Liver (tissue), 9 donors: ENCODE data around the gene AHDC1. TPM values are rescaled to one million over a fixed set of nuclear protein-coding genes. Genes with fewer than 3 reads are reported as not detected.

Experiments
- DNase-seq: peaks from one replicate; pipeline ENCODE4 v3.0.0-alpha.2; 2017; ENCODE audit warnings: low spot score
- H3K27ac ChIP-seq, 2 donors: one replicate each; pipeline ENCODE4 v1.7.0; 2013; ENCODE audit warnings: inconsistent platforms in 2 of 2, low read length in 2 of 2, control low read depth in 1 of 2, low read depth in 1 of 2, mild to moderate bottlenecking in 1 of 2
- H3K27me3 ChIP-seq, 4 donors: one replicate each; pipeline versions ENCODE4 v1.6.1 to v1.7.0; 2013; ENCODE audit warnings: low read length in 3 of 4, inconsistent platforms in 1 of 4, mild to moderate bottlenecking in 1 of 4, moderate library complexity in 1 of 4; ENCODE audit not compliant: control insufficient read depth in 4 of 4, insufficient read depth in 4 of 4
- H3K36me3 ChIP-seq, 4 donors: one replicate each; pipeline versions ENCODE4 v1.6.1 to v1.7.0; 2013; ENCODE audit warnings: low read length in 3 of 4, mild to moderate bottlenecking in 3 of 4, low read depth in 1 of 4, moderate library complexity in 1 of 4; ENCODE audit not compliant: control insufficient read depth in 4 of 4, insufficient read depth in 3 of 4
- H3K4me1 ChIP-seq, 4 donors: one replicate each; pipeline versions ENCODE4 v1.6.1 to v1.7.0; 2013; ENCODE audit warnings: low read length in 3 of 4, mild to moderate bottlenecking in 3 of 4, moderate library complexity in 1 of 4; ENCODE audit not compliant: control insufficient read depth in 4 of 4, insufficient read depth in 4 of 4
- H3K4me3 ChIP-seq, 3 donors: one replicate each; pipeline versions ENCODE4 v1.6.1 to v1.7.0; 2013; ENCODE audit warnings: low read length in 3 of 3, control low read depth in 1 of 3, low read depth in 1 of 3, mild to moderate bottlenecking in 1 of 3
- H3K9ac ChIP-seq, 2 donors: one replicate each; pipeline ENCODE4 v1.7.0; 2013; ENCODE audit warnings: low read length in 2 of 2, mild to moderate bottlenecking in 2 of 2, moderate library complexity in 2 of 2, control low read depth in 1 of 2, low read depth in 1 of 2
- H3K9me3 ChIP-seq, 4 donors: one replicate each; pipeline versions ENCODE4 v1.6.1 to v1.7.0; 2013; ENCODE audit warnings: low read length in 3 of 4; ENCODE audit not compliant: control insufficient read depth in 4 of 4
- EGR1 ChIP-seq, 2 donors: IDR thresholded peaks; 2 replicates each; pipeline ENCODE4 v1.6.1; 2016 to 2018; ENCODE audit warnings: antibody characterized with exemption in 2 of 2, low read depth in 2 of 2
- FOXA1 ChIP-seq: IDR thresholded peaks from 2 replicates; pipeline ENCODE4 v1.6.1; 2016; ENCODE audit warnings: antibody characterized with exemption
- FOXA2 ChIP-seq: IDR thresholded peaks from 2 replicates; pipeline ENCODE4 v1.6.1; 2016; ENCODE audit warnings: antibody characterized with exemption
- GABPA ChIP-seq, 2 donors: IDR thresholded peaks in 1 of 2; conservative IDR thresholded peaks in 1 of 2; 2 replicates each; pipeline ENCODE4 v1.6.1; 2016; ENCODE audit warnings: antibody characterized with exemption in 2 of 2, mild to moderate bottlenecking in 1 of 2, moderate library complexity in 1 of 2
- HNF4A ChIP-seq, 2 donors: conservative IDR thresholded peaks; 2 replicates each; pipeline ENCODE4 v1.6.1; 2016; ENCODE audit warnings: antibody characterized with exemption in 2 of 2, mild to moderate bottlenecking in 2 of 2
- HNF4G ChIP-seq: IDR thresholded peaks from 2 replicates; pipeline ENCODE4 v1.6.1; 2016; ENCODE audit warnings: antibody characterized with exemption
- JUND ChIP-seq, 2 donors: IDR thresholded peaks; 2 replicates each; pipeline ENCODE4 v1.6.1; 2016; ENCODE audit warnings: antibody characterized with exemption in 2 of 2
- RXRA ChIP-seq, 2 donors: IDR thresholded peaks; 2 replicates each; pipeline ENCODE4 v1.6.1; 2017 to 2018; ENCODE audit warnings: antibody characterized with exemption in 2 of 2, mild to moderate bottlenecking in 1 of 2
- SP1 ChIP-seq: IDR thresholded peaks from 2 replicates; pipeline ENCODE4 v1.6.1; 2018; ENCODE audit warnings: antibody characterized with exemption, mild to moderate bottlenecking
- TAF1 ChIP-seq: conservative IDR thresholded peaks from 2 replicates; pipeline ENCODE4 v1.6.1; 2016; ENCODE audit warnings: antibody characterized with exemption, mild to moderate bottlenecking
- YY1 ChIP-seq: IDR thresholded peaks from 2 replicates; pipeline ENCODE4 v1.6.1; 2016; ENCODE audit warnings: antibody characterized with exemption, mild to moderate bottlenecking
- WGBS: extraction: QIAGEN DNeasy Blood & Tissue Kit; methylation state at CpG from one replicate; pipeline ENCODE4 v1.1.7; 2013; 5-methylcytosine and 5-hydroxymethylcytosine counted together
- polyA plus RNA-seq, 2 donors: library from polyadenylated mRNA; stranded (reverse) in 1 of 2; unstranded in 1 of 2; fragments of 200-250 nt in 1 of 2; fragments of >200 nt in 1 of 2; fragmentation: Nextera tagmentation in 1 of 2; extraction: Ambion mirVana in 1 of 2; gene quantifications; one replicate each; pipeline versions ENCODE4 v1.2.1 to v1.2.3, GENCODE V29; 2013 to 2015
- total RNA-seq, 2 donors: library from RNA; depleted of rRNA; stranded (reverse); fragments of >200 nt; gene quantifications; one replicate each; pipeline ENCODE4 v1.2.3, GENCODE V29; 2014
- TF ChIP-seq, protein P1 (sequence below): IDR thresholded peaks from 2 replicates; pipeline ENCODE4 v1.6.1; 2016; ENCODE audit warnings: antibody characterized with exemption
- TF ChIP-seq, protein P2 (sequence below): IDR thresholded peaks from 2 replicates; pipeline ENCODE4 v1.6.1; 2016; ENCODE audit warnings: antibody characterized with exemption
- TF ChIP-seq, protein P3 (sequence below): fragments of 150-350 bp; IDR thresholded peaks from 2 replicates; pipeline ENCODE4 v1.5.1; 2017; ENCODE audit warnings: improper control_type of control experiment, low read depth, low read length; ENCODE audit not compliant: missing input control
- TF ChIP-seq, protein P4 (sequence below): IDR thresholded peaks from 2 replicates; pipeline ENCODE4 v1.6.1; 2016; ENCODE audit warnings: antibody characterized with exemption
- TF ChIP-seq, protein P5 (sequence below): IDR thresholded peaks from 2 replicates; pipeline ENCODE4 v1.6.1; 2016; ENCODE audit warnings: antibody characterized with exemption, mild to moderate bottlenecking
- donor health status: healthy.
- donor health status: healthy.
- donor health status: healthy.
- donor health status: healthy.
- donor health status: healthy.

The AHDC1 gene
- total and polyA plus RNA-seq, 4 donors: 2.4 to 6.5 (median 5.5) TPM

DNA sequence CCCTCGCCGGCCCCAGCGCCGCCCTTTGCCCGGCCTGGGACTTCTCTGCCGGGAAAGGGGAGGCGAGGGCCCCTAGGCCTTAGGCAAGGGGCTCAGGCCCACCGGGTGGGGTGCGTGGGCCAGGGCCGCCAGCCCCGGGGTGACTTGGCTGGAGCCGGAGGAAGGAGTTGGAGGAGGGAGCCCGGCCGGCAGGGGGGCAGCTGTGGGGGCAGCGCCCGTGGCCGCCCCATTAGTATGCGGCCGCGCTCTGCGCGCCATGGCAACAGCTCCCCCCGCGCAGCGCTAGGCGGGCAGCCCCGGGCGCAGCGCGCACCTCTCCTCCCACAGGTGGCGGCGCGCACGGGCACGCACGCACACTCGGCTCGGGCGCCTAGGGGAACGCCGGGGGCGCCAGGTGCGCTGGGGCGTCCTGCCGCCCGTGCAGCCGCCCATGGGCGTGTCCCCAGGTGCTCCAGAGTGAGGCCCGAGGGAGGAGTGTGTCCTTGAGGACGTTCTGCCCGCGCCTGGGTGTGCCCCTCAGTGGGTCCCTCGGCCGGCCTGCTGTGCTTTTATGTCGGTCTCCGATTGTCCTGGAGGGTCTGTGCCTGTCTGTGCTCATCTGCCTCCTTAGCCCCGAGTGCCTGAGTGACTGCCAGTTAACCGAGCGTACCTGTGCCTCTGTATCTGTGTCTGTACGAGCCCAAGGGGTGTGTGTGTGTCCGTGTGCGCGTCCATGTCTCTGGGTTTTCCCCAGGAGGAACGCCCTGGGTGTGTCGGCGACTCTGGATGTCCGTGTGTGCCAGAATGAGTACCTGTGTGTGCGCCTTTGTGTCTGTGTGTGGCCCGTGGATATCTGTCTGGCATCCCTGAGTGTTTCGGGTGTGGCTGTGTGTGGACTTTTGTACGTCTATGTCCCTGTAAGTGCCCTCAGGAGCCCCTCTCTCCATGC lies 75.8 kb downstream of the AHDC1 start:
- H3K4me1 ChIP-seq: peaks cover 6 to 23% (median 8%) of the 10 kb centered on the region in 4 donors
- WGBS: 3% methylated on average over 71 of the region's 71 CpGs
- H3K27me3 ChIP-seq: no peaks in the 10 kb centered on the region
- H3K9me3 ChIP-seq: no peaks in the 10 kb centered on the region
- peak overlapping the region in 2 of 3 donors; percentile 47 to 55 for H3K4me3 ChIP-seq
- TF ChIP-seq, protein P1, sequence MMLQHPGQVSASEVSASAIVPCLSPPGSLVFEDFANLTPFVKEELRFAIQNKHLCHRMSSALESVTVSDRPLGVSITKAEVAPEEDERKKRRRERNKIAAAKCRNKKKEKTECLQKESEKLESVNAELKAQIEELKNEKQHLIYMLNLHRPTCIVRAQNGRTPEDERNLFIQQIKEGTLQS: no peak
- no peak for TF ChIP-seq YY1
- no peak for TF ChIP-seq EGR1 (IDR thresholded peaks at IDR 0.05; ENCODE audit: low read depth in 2 of 2)
- no peak for TF ChIP-seq FOXA2
- TF ChIP-seq GABPA (IDR thresholded peaks at IDR 0.05 in 1 of 2, conservative IDR thresholded peaks at IDR 0.05 in 1 of 2): no peak
- TF ChIP-seq TAF1: no peak
- TF ChIP-seq JUND (IDR thresholded peaks at IDR 0.05): no peak
- TF ChIP-seq, protein P2, sequence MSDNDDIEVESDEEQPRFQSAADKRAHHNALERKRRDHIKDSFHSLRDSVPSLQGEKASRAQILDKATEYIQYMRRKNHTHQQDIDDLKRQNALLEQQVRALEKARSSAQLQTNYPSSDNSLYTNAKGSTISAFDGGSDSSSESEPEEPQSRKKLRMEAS: no peak
- TF ChIP-seq, protein P3, sequence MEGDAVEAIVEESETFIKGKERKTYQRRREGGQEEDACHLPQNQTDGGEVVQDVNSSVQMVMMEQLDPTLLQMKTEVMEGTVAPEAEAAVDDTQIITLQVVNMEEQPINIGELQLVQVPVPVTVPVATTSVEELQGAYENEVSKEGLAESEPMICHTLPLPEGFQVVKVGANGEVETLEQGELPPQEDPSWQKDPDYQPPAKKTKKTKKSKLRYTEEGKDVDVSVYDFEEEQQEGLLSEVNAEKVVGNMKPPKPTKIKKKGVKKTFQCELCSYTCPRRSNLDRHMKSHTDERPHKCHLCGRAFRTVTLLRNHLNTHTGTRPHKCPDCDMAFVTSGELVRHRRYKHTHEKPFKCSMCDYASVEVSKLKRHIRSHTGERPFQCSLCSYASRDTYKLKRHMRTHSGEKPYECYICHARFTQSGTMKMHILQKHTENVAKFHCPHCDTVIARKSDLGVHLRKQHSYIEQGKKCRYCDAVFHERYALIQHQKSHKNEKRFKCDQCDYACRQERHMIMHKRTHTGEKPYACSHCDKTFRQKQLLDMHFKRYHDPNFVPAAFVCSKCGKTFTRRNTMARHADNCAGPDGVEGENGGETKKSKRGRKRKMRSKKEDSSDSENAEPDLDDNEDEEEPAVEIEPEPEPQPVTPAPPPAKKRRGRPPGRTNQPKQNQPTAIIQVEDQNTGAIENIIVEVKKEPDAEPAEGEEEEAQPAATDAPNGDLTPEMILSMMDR: no peak
- TF ChIP-seq FOXA1: no peak
- TF ChIP-seq HNF4A (conservative IDR thresholded peaks at IDR 0.05): no peak
- TF ChIP-seq, protein P4, sequence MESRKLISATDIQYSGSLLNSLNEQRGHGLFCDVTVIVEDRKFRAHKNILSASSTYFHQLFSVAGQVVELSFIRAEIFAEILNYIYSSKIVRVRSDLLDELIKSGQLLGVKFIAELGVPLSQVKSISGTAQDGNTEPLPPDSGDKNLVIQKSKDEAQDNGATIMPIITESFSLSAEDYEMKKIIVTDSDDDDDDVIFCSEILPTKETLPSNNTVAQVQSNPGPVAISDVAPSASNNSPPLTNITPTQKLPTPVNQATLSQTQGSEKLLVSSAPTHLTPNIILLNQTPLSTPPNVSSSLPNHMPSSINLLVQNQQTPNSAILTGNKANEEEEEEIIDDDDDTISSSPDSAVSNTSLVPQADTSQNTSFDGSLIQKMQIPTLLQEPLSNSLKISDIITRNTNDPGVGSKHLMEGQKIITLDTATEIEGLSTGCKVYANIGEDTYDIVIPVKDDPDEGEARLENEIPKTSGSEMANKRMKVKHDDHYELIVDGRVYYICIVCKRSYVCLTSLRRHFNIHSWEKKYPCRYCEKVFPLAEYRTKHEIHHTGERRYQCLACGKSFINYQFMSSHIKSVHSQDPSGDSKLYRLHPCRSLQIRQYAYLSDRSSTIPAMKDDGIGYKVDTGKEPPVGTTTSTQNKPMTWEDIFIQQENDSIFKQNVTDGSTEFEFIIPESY: no peak
- no peak for TF ChIP-seq SP1
- TF ChIP-seq, protein P5, sequence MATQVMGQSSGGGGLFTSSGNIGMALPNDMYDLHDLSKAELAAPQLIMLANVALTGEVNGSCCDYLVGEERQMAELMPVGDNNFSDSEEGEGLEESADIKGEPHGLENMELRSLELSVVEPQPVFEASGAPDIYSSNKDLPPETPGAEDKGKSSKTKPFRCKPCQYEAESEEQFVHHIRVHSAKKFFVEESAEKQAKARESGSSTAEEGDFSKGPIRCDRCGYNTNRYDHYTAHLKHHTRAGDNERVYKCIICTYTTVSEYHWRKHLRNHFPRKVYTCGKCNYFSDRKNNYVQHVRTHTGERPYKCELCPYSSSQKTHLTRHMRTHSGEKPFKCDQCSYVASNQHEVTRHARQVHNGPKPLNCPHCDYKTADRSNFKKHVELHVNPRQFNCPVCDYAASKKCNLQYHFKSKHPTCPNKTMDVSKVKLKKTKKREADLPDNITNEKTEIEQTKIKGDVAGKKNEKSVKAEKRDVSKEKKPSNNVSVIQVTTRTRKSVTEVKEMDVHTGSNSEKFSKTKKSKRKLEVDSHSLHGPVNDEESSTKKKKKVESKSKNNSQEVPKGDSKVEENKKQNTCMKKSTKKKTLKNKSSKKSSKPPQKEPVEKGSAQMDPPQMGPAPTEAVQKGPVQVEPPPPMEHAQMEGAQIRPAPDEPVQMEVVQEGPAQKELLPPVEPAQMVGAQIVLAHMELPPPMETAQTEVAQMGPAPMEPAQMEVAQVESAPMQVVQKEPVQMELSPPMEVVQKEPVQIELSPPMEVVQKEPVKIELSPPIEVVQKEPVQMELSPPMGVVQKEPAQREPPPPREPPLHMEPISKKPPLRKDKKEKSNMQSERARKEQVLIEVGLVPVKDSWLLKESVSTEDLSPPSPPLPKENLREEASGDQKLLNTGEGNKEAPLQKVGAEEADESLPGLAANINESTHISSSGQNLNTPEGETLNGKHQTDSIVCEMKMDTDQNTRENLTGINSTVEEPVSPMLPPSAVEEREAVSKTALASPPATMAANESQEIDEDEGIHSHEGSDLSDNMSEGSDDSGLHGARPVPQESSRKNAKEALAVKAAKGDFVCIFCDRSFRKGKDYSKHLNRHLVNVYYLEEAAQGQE: no peak
- TF ChIP-seq HNF4G: no peak
- no peak for TF ChIP-seq RXRA (IDR thresholded peaks at IDR 0.05)
- no peaks in the 10 kb centered on the region for H3K36me3 ChIP-seq
- H3K9ac ChIP-seq: no peak overlapping the region
- H3K27ac ChIP-seq: peak overlapping the region in 1 of 2 donors; percentile 46
- DNase-seq: peak; percentile 59
